ENCODE results near the gene SSTR3. TPM values are rescaled to one million over a fixed set of nuclear protein-coding genes. Genes with fewer than 3 reads are reported as not detected.

SSTR3 gene
- total and polyA plus RNA-seq, 8 donors: 0.32 to 8.7 (median 1.3) TPM

- H3K27me3 ChIP-seq: no peaks in the 10 kb centered on the region
- TF ChIP-seq, protein P1, sequence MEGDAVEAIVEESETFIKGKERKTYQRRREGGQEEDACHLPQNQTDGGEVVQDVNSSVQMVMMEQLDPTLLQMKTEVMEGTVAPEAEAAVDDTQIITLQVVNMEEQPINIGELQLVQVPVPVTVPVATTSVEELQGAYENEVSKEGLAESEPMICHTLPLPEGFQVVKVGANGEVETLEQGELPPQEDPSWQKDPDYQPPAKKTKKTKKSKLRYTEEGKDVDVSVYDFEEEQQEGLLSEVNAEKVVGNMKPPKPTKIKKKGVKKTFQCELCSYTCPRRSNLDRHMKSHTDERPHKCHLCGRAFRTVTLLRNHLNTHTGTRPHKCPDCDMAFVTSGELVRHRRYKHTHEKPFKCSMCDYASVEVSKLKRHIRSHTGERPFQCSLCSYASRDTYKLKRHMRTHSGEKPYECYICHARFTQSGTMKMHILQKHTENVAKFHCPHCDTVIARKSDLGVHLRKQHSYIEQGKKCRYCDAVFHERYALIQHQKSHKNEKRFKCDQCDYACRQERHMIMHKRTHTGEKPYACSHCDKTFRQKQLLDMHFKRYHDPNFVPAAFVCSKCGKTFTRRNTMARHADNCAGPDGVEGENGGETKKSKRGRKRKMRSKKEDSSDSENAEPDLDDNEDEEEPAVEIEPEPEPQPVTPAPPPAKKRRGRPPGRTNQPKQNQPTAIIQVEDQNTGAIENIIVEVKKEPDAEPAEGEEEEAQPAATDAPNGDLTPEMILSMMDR (IDR thresholded peaks at IDR 0.05): no peak
- no peak for FAIRE-seq
- peak overlapping the region; percentile 26 to 95 (median 66) for H3K27ac ChIP-seq
- no peaks in the 10 kb centered on the region for H3K9me3 ChIP-seq
- intact Hi-C loops (cut with DNase I): no loop called here
- no peaks in the 10 kb centered on the region for H3K36me3 ChIP-seq
- ATAC-seq: peak; percentile 48 to 68 (median 54)
- peak; percentile 79 to 94 (median 86) for DNase-seq
- no peak overlapping the region for H3K4me3 ChIP-seq
- WGBS, 2 donors: 44 to 45% methylated on average over 14 of the region's 14 CpGs
- H3K4me1 ChIP-seq: peaks cover 23 to 24% (median 24%) of the 10 kb centered on the region in 3 donors
These were observed 15.5 kb downstream of the SSTR3 start for GRCh38 chr22:37196539-37197450.

GRCh38 chr22:37195921-37196320 lies 16.4 kb downstream of the SSTR3 start:
- Histone ChIP-seq H3K36me3 (no peaks in the 10 kb centered on the region), H3K27ac (peak overlapping the region in 1 of 4 donors; percentile 93), H3K27me3 (no peaks in the 10 kb centered on the region), H3K9me3 (no peaks in the 10 kb centered on the region), H3K4me3 (no peak overlapping the region), H3K4me1 (peaks cover 23 to 24% (median 24%) of the 10 kb centered on the region in 3 donors)
- intact Hi-C loops (cut with DNase I): no loop called here
- no peak for FAIRE-seq
- TF ChIP-seq, protein P1 (IDR thresholded peaks at IDR 0.05): no peak
- no peak for ATAC-seq
- DNase-seq: peak in 2 of 6 donors; percentile 6 to 21
- 83 to 88% methylated on average over 4 of the region's 4 CpGs for WGBS, 2 donors

DNA sequence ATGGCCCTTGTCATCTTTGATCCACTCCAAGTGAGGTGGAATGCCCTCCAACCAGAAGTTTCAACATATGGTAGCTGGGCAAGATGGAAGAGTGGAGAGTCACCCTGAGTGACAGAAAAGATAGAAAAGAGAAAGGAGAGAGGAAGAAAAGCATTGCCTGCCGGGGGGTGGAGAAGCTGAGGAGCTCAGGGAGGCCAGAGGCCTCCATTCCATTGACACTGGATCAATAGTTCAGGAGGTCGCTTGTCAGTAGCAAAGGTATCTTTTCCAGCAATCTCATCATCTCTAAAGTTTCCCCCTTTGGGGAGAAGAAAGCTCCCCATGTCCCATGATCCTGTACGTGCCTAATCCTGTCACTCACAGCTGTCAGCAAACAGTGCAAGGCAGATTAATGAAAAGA lies 17.5 kb downstream of the SSTR3 start:
- Histone ChIP-seq H3K4me1 (peaks cover 22 to 23% (median 23%) of the 10 kb centered on the region in 3 donors), H3K27me3 (no peaks in the 10 kb centered on the region), H3K4me3 (no peak overlapping the region), H3K9me3 (no peaks in the 10 kb centered on the region), H3K27ac (no peak overlapping the region), H3K36me3 (no peaks in the 10 kb centered on the region)
- intact Hi-C loops (cut with DNase I): no loop called here
- ATAC-seq (no peak), FAIRE-seq (no peak), DNase-seq (no peak)
- TF ChIP-seq, protein P1 (IDR thresholded peaks at IDR 0.05): no peak
- 72 to 80% methylated on average over 3 of the region's 3 CpGs for WGBS, 2 donors

- no peak for DNase-seq
- ATAC-seq: no peak
- 81 to 82% methylated on average over 10 of the region's 10 CpGs for WGBS, 2 donors
These were observed 18.6 kb downstream of the SSTR3 start for GRCh38 chr22:37193629-37194191.

More at GRCh38 chr22:37193629-37194191, 18.6 kb downstream of the SSTR3 start:
- Histone ChIP-seq H3K4me1 (peaks cover 20 to 22% (median 20%) of the 10 kb centered on the region in 3 donors), H3K36me3 (no peaks in the 10 kb centered on the region), H3K27ac (peak overlapping the region in 1 of 4 donors; percentile 2), H3K4me3 (no peak overlapping the region), H3K27me3 (no peaks in the 10 kb centered on the region), H3K9me3 (no peaks in the 10 kb centered on the region)
- FAIRE-seq: no peak
- intact Hi-C loops (cut with DNase I): no loop called here
- TF ChIP-seq, protein P1 (IDR thresholded peaks at IDR 0.05): no peak
